PC-9 (cell line): ENCODE measurements around the gene SPARCL1. TPM values are rescaled to one million over a fixed set of nuclear protein-coding genes. Genes with fewer than 3 reads are reported as not detected.
A peak's percentile ranks its signal among the peaks of the same experiment; 100 is the strongest.

ENCODE experiments used
- Bru-seq: library from RNA; stranded (reverse); fragments of 400-500 nt; gene quantifications from one replicate; lab custom pipeline; 2021; lab: Mats Ljungman, UMichigan
- BruChase-seq, 2 experiments: library from RNA; stranded (reverse); fragments of 400-500 nt; gene quantifications; one replicate each; lab custom pipeline; 2021; lab: Mats Ljungman, UMichigan
- BruUV-seq: library from RNA; stranded (reverse); fragments of 400-500 nt; replicated peaks from 2 replicates; lab custom pipeline; 2021; lab: Mats Ljungman, UMichigan
- CTCF ChIA-PET: fragments of 300-600 bp; sonication (Branson Sonifier 250); formaldehyde crosslinking; loops from one replicate; lab custom pipeline; 2022; ENCODE audit warnings: antibody characterized with exemption; lab: Charles Lee
- POLR2A ChIA-PET: fragments of 300-600 bp; sonication (Branson Sonifier 250); formaldehyde crosslinking; loops from one replicate; lab custom pipeline; 2022; ENCODE audit warnings: antibody characterized with exemption; ENCODE audit not compliant: unreplicated experiment; lab: Charles Lee
- DNase-seq, 2 experiments: peaks; one replicate each; pipeline versions ENCODE4 v3.0.0 to v3.0.0-alpha.2; 2015 to 2022; ENCODE audit warnings: mixed read lengths in 1 of 2
- H2AFZ ChIP-seq: fragments of 200-600 bp; sonication (generic); 2 replicates; pipeline ENCODE4 v1.8.1; 2017; ENCODE audit warnings: antibody characterized with exemption
- H3F3A ChIP-seq: fragments of 200-600 bp; sonication (generic); 2 replicates; pipeline ENCODE4 v1.8.1; 2017; ENCODE audit warnings: antibody characterized with exemption, mild to moderate bottlenecking, low read depth; ENCODE audit not compliant: insufficient read depth
- H3K27ac ChIP-seq: fragments of 200-600 bp; sonication (generic); 2 replicates; pipeline ENCODE4 v1.6.1; 2016; ENCODE audit warnings: mixed run types
- H3K27me3 ChIP-seq: fragments of 200-600 bp; sonication (generic); 2 replicates; pipeline ENCODE4 v1.6.1; 2016; ENCODE audit warnings: low read depth, mixed run types; ENCODE audit not compliant: insufficient read depth
- H3K36me3 ChIP-seq: fragments of 200-600 bp; sonication (generic); 2 replicates; pipeline ENCODE4 v1.6.1; 2016; ENCODE audit warnings: low read depth, mixed run types
- H3K4me1 ChIP-seq: fragments of 200-600 bp; sonication (generic); replicated peaks from 2 replicates; pipeline ENCODE4 v1.6.1; 2016; ENCODE audit warnings: mixed run types; ENCODE audit not compliant: insufficient read depth
- H3K4me2 ChIP-seq: fragments of 200-600 bp; sonication (generic); 2 replicates; pipeline ENCODE4 v1.6.1; 2017; ENCODE audit warnings: mixed run types
- H3K4me3 ChIP-seq: fragments of 200-600 bp; sonication (generic); 2 replicates; pipeline ENCODE4 v1.6.1; 2016; ENCODE audit warnings: mixed run types
- H3K79me2 ChIP-seq: fragments of 200-600 bp; sonication (generic); 2 replicates; pipeline ENCODE4 v1.6.1; 2017; ENCODE audit warnings: low read depth, mixed run types
- H3K9me2 ChIP-seq: fragments of 200-600 bp; sonication (generic); 2 replicates; pipeline ENCODE4 v1.8.1; 2017; ENCODE audit warnings: mild to moderate bottlenecking; ENCODE audit not compliant: insufficient read depth
- H3K9me3 ChIP-seq: fragments of 200-600 bp; sonication (generic); 2 replicates; pipeline ENCODE4 v1.8.1; 2016; ENCODE audit warnings: low read depth; ENCODE audit not compliant: insufficient read depth
- H4K20me1 ChIP-seq: fragments of 200-600 bp; sonication (generic); 2 replicates; pipeline ENCODE4 v1.8.1; 2017; ENCODE audit not compliant: insufficient read depth
- EZH2 ChIP-seq: fragments of 200-600 bp; sonication (generic); IDR thresholded peaks from 2 replicates; pipeline ENCODE4 v1.8.0; 2017; ENCODE audit warnings: antibody characterized with exemption, low read depth
- intact Hi-C: fragments of 100-400 bp; cut with micrococcal nuclease; formaldehyde crosslinking; loops from one replicate; pipeline ENCODE4 v1.10.0; 2022; ENCODE audit not compliant: unreplicated experiment
- long read RNA-seq: library from polyadenylated mRNA; stranded (forward); transcript quantifications from one replicate; pipeline ENCODE4 v2.0.0, GENCODE V29; 2022
- total RNA-seq: library from RNA; stranded (reverse); gene quantifications from 2 replicates; pipeline ENCODE4 v1.2.3, GENCODE V29; 2021
- TF ChIP-seq, protein P1 (sequence below): fragments of 200-600 bp; sonication (generic); conservative IDR thresholded peaks from 2 replicates; pipeline ENCODE4 v1.6.1; 2017; ENCODE audit warnings: mixed run types, antibody characterized with exemption, mild to moderate bottlenecking, moderate library complexity

SPARCL1 gene, protein sequence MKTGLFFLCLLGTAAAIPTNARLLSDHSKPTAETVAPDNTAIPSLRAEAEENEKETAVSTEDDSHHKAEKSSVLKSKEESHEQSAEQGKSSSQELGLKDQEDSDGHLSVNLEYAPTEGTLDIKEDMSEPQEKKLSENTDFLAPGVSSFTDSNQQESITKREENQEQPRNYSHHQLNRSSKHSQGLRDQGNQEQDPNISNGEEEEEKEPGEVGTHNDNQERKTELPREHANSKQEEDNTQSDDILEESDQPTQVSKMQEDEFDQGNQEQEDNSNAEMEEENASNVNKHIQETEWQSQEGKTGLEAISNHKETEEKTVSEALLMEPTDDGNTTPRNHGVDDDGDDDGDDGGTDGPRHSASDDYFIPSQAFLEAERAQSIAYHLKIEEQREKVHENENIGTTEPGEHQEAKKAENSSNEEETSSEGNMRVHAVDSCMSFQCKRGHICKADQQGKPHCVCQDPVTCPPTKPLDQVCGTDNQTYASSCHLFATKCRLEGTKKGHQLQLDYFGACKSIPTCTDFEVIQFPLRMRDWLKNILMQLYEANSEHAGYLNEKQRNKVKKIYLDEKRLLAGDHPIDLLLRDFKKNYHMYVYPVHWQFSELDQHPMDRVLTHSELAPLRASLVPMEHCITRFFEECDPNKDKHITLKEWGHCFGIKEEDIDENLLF
- total RNA-seq (not detected in 2 replicates), Bru-seq, nascent RNA (percentile 2 among the genes with signal in this experiment), BruChase-seq, experiment 1, labeled RNA remaining after a 2-hour chase (percentile 6 among the genes with signal in this experiment), BruChase-seq, experiment 2, labeled RNA remaining after a 6-hour chase (percentile 2 among the genes with signal in this experiment)
- long read RNA-seq, partial matches to known transcripts = 0 of 2 reads
- long read RNA-seq, other reads (novel, unspliced or antisense) = 2 of 2 reads

DNA sequence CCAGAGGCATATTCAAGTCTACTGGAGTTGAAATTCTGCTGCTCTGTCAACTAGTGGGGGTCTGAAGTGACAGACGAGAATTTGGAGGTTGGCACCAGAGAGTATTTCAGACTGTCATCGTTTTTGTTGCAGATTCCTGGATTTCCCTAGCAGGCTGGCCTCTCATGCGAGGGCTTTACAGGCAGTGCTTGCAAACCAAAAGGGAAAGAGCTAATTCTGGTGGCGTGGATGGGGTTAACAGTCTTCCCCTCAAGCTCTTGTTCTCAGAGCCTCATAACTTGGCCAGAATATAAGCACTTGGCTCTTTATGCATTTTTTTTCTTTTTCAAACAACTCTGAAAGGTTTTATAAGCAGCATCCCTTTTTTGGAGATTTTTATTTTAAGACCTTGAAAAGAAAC is at the start of gene SPARCL1:
Gene SPARCL1 (minus strand): TSS at position 190 of the 400 bp plus-strand sequence. CDS start 29,802 bp downstream, outside the sequence.
- H3K4me1 ChIP-seq = no peaks in the 10 kb centered on the region
- no peaks in the 10 kb centered on the region for H4K20me1 ChIP-seq
- no peaks in the 10 kb centered on the region for H3K9me2 ChIP-seq
- TF ChIP-seq, protein P1, sequence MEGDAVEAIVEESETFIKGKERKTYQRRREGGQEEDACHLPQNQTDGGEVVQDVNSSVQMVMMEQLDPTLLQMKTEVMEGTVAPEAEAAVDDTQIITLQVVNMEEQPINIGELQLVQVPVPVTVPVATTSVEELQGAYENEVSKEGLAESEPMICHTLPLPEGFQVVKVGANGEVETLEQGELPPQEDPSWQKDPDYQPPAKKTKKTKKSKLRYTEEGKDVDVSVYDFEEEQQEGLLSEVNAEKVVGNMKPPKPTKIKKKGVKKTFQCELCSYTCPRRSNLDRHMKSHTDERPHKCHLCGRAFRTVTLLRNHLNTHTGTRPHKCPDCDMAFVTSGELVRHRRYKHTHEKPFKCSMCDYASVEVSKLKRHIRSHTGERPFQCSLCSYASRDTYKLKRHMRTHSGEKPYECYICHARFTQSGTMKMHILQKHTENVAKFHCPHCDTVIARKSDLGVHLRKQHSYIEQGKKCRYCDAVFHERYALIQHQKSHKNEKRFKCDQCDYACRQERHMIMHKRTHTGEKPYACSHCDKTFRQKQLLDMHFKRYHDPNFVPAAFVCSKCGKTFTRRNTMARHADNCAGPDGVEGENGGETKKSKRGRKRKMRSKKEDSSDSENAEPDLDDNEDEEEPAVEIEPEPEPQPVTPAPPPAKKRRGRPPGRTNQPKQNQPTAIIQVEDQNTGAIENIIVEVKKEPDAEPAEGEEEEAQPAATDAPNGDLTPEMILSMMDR = no peak
- no peak for TF ChIP-seq EZH2
- H2AFZ ChIP-seq = no peak within 1 kb of the TSS
- CTCF ChIA-PET = no interaction called here
- no peaks in the 10 kb centered on the region for H3K36me3 ChIP-seq
- no peaks in the 10 kb centered on the region for H3K79me2 ChIP-seq
- no peak for DNase-seq
- no peaks in the 10 kb centered on the region for H3K27me3 ChIP-seq
- BruUV-seq = no TSS peak
- H3K4me3 ChIP-seq = no peak within 1 kb of the TSS
- H3K9me3 ChIP-seq = no peaks in the 10 kb centered on the region; the same call in 1 of the 2 replicates
- intact Hi-C loops = no loop called here
- POLR2A ChIA-PET = no interaction called here
- no peaks in the 10 kb centered on the region for H3F3A ChIP-seq
- no peak within 1 kb of the TSS for H3K27ac ChIP-seq
- H3K4me2 ChIP-seq = no peak within 1 kb of the TSS

DNA sequence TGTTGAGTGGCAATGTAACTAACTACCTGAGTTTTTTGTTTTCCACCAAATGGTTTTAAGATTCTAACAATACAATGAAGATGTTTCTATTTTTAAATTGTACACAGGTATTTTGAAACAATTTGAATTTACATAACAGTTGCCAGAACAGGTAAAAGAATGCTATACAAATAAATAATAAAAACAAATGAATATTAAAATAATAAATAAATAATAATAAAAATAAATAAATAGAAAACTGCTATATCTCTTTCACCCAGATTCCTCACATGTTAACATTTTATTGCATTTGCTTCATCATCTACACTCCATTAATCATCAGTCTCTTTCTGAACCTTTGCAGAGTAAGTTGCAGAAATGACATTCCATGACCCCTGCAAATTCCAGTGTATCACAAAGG is 46.8 kb upstream of the SPARCL1 start:
- Histone ChIP-seq H2AFZ (no peak overlapping the region), H3K4me3 (no peak overlapping the region), H3K9me3 (no peaks in the 10 kb centered on the region), H3K27ac (no peak overlapping the region), H3K9me2 (no peaks in the 10 kb centered on the region), H3F3A (no peaks in the 10 kb centered on the region), H3K27me3 (no peaks in the 10 kb centered on the region), H3K4me1 (no peaks in the 10 kb centered on the region; the same call in 1 of the 2 replicates), H3K79me2 (no peaks in the 10 kb centered on the region), H3K36me3 (no peaks in the 10 kb centered on the region), H4K20me1 (no peaks in the 10 kb centered on the region), H3K4me2 (no peak overlapping the region)
- ChIA-PET POLR2A (no interaction called here), CTCF (no interaction called here)
- DNase-seq = no peak
- intact Hi-C loops = no loop called here
- BruUV-seq = no TSS peak
- no peak for TF ChIP-seq EZH2
- TF ChIP-seq, protein P1 = no peak

DNA sequence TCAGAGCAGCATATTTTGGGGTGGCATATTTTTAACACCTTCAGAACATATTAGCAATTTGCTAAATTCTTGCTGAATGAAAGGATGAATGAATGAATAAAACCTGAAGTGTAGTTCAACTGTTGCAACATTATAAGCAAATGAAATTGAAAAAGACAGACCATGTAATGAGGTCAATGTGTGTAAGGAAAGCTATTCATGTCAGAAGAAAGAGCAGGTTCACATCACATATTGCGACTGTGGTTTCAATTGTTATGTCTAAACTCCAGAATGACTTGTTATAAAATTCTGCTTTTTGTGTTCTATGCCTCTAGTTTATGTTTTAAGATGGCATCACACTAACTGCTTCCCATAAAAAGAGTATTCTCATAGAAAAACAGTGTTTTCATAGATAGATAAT is 46.2 kb upstream of the SPARCL1 start:
- no TSS peak for BruUV-seq
- no peak overlapping the region for H2AFZ ChIP-seq
- no peak for DNase-seq
- no peak overlapping the region for H3K27ac ChIP-seq
- H3K79me2 ChIP-seq = no peaks in the 10 kb centered on the region
- H3K4me2 ChIP-seq = no peak overlapping the region
- no peak for TF ChIP-seq EZH2
- TF ChIP-seq, protein P1 = no peak
- ChIA-PET POLR2A (no interaction called here), CTCF (no interaction called here)
- no peaks in the 10 kb centered on the region for H3K27me3 ChIP-seq
- no peaks in the 10 kb centered on the region for H3K36me3 ChIP-seq
- no peaks in the 10 kb centered on the region for H3K9me3 ChIP-seq
- H3K4me1 ChIP-seq = no peaks in the 10 kb centered on the region; the same call in 1 of the 2 replicates
- intact Hi-C loops = no loop called here
- H3K4me3 ChIP-seq = no peak overlapping the region
- H4K20me1 ChIP-seq = no peaks in the 10 kb centered on the region
- H3K9me2 ChIP-seq = no peaks in the 10 kb centered on the region
- no peaks in the 10 kb centered on the region for H3F3A ChIP-seq
